Stimulated activated naive CD8-positive, alpha-beta T cell treated with anti-CD3 and anti-CD28 coated beads, Interleukin-15, Interleukin-2, amounts not matched to agents 100 U/mL and 50 U/mL, for 24 hours (primary cell): ENCODE results near the gene TAX1BP3.

Source experiments
- ATAC-seq: fragments of 150-1000 bp; cut with Tn5 transposase; one replicate; pipeline ENCODE4 v1.10.0; 2021
- DNase-seq: peaks from one replicate; pipeline ENCODE4 v3.0.0; 2021

TAX1BP3 gene

DNA sequence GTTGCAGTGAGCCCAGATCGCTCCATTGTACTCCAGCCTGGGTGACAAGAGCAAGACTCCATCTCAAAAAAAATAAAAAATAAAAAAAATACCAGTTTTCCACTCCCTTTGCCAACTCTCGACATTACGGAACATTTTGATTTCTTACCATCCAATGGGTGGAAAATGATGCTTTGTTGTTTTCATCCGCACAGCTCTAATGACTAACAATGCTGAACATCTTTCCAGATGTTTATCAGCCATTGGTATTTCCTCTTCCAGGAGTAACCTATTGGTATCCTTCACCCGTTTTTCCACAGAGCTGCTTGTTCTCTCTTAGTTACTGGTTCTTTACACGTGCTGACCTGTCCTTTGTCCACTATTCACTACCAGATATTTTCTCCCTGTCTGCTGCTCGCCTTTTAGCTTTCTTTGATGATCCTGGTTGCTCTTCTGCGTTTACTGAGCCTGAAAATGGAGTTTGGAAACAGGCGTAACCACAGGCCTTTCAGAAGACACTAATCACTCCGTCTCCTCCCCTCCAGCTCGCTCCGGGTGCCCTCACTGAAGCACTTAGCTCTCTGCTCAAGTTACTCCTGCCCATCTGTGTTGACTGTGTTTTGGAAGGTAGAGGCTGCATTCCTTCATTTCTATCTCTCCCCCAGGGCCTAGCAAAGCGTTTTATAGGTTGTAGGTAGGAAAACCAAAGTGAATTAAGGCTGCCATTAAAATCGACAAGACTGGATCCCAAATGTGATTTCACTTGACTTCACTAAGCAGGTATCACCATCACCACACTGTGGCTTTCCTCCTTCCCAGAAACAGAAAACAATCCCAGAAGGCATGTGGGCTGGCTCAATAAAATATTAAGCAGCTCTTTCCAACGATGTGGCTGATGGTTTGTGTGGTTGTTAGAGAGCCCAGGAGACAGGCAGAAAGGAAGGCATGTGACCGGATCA is 41.3 kb downstream of the TAX1BP3 start:
- DNase-seq = no peak
- no peak for ATAC-seq

DNA sequence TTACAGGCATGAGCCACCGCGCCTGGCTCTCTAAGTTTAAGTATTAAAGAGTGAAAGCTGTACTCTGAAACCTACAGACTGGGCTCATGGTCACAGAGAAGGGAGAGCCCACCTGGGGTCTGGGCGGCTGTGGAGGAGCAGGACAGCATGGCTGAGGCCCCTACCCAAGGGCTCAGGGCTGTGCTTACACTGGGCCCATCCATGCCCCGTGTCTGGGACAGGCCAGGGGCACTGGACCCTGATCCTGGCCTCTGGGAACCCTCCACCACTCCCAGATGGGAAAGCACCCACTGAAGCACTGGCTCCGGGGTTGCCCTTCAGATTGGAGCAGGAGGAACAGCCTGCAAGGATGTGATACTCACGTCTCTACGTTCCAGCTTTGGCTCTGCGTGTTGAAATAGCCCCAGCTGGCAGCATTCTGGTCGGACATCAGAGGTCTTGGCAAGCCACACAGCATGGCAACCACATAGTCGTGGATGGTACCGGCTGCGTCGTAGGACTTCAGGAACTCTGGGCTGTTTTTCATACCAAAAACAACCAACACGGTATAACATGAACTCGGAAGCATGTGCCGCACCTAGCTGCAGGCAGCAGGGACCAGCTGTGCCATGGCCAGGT is 45.3 kb downstream of the TAX1BP3 start:
- ATAC-seq = no peak
- DNase-seq = no peak

DNA sequence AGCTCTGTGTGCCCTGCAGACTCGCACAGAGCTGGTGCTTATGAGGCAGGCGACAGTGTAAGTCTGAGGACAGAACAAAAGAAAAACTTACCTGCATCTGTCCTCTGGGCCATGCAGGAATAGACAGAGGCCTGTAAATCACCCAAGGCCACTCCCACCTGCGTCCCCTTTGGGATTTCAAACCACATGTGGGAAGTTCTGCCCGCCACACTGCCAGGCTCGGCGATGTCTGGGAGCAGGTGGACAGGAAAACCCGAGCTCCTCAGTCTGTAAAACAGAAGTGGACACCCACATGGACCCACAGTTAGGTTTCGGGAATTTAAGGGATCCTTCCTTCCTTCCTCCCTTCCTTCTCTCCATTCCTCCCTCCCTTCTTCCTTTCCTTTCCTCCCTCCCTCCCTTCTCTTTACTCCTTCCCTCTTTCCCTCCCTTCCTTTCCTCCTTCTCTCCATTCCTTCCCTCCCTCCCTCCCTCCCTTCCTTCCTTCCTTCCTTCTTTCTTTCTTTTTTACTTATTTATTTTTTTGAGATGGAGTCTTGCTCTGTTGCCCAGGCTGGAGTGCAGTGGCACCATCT is 47.1 kb downstream of the TAX1BP3 start:
- no peak for DNase-seq
- ATAC-seq = no peak

DNA sequence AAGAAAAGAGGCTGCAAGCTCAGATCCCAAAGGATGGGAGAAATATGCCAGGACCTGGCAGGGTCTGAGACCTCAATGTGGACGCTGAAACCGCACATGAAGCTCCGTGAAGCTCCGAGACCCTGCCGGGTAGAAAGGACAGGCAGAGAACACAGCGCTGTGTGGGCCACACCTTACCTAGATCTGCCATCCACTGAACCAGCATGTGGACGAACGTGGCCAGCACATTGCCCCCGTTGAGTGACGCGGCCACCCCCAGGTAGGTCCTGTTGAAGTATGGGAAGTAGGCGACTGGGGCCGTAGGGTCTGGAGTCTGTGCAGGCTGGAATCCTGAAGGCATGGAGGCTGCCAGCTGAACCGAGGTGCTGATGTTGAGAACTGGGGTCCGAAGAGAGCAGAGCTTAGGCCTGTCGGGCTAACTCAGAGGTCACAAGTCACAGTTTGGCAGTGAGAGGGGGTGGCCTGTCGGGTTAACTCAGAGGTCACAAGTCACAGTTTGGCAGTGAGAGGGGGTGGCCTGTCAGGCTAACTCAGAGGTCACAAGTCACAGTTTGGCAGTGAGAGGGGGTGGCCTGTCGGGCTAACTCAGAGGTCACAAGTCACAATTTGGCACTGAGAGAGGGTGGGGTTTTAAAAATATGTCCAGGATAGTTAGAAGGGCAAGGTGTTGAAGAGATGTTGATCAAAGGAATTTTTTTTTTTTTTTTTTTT is 53.1 kb downstream of the TAX1BP3 start:
- no peak for DNase-seq

DNA sequence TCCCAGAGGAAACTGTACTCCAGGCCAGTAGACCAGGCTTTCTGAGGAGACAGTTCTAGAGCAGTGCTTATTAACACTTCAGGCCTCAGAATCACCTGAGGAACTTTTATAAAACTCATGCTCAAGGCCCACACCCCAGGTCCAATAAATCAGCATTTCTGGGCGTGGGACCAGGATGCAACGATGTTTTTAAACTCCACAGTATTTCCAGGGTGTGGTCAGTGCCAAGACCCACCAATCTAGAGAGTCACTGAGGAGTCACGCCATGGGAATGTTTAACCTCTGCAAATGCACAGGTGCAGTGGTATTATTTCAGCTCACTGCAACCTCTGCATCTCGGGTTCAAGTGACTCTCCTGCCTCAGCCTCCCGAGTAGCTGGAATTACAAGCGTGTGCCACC is 55.3 kb downstream of the TAX1BP3 start:
- DNase-seq = no peak
- ATAC-seq = no peak

More for the DNA sequence above, 53.1 kb downstream of the TAX1BP3 start:
- peak; percentile 28 for ATAC-seq
